HG03442 (cell line): Measurements from ENCODE around the gene NTMT1.
"Not testable (repeated sequence)": the region's sequence is repeated elsewhere in the genome, so short reads cannot be mapped to it uniquely, and the experiment has no call there.

ENCODE experiments used
- ATAC-seq: cut with Tn5 transposase; IDR thresholded peaks from one replicate; pipeline ENCODE4 v1.9.1; 2021; ENCODE audit warnings: mild to moderate bottlenecking, moderate library complexity; ENCODE audit not compliant: unreplicated experiment

The NTMT1 gene

GRCh38 chr9:129635099-129636065 is 9.4 kb downstream of the NTMT1 start:
- ATAC-seq = no peak

DNA sequence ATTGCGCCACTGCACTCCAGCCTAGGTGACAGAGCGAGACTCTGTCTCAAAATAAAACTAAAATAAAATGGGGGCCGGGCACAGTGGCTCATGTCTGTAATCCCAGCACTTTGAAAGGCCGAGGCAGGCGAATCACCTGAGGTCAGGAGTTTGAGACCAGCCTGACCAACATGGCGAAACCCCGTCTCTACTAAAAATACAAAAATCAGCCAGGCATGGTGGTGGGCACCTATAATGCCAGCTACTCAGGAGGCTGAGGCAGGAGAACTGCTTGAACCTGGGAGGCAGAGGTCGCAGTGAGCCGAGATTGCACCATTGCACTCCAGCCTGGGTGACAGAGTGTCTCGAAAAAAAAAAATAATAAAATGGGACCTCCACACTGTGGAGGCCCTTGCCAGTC is 10.4 kb downstream of the NTMT1 start:
- not testable (repeated sequence) for ATAC-seq

DNA sequence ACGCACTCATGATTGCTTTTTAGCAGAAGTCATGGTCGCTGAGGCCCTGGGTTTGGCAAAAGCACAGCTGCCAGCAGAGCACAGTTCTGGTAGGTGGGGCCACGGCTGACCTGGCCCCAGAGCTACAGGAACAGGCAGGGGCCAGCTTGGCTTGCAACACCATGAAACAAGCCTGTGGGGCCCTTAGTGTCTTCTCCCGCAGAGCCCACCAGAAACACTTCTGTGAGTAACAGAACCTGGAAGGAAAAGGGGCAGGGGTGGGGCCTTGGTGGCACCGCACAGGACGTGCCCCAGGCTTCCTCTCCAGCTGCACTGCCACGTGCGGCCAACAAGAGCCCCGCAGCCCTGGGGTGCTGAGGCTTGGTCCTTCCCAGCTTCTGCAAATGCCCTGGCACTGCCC is 11.1 kb downstream of the NTMT1 start:
- no peak for ATAC-seq

- ATAC-seq = no peak
These were observed 11.9 kb downstream of the NTMT1 start for GRCh38 chr9:129637673-129638439.

DNA sequence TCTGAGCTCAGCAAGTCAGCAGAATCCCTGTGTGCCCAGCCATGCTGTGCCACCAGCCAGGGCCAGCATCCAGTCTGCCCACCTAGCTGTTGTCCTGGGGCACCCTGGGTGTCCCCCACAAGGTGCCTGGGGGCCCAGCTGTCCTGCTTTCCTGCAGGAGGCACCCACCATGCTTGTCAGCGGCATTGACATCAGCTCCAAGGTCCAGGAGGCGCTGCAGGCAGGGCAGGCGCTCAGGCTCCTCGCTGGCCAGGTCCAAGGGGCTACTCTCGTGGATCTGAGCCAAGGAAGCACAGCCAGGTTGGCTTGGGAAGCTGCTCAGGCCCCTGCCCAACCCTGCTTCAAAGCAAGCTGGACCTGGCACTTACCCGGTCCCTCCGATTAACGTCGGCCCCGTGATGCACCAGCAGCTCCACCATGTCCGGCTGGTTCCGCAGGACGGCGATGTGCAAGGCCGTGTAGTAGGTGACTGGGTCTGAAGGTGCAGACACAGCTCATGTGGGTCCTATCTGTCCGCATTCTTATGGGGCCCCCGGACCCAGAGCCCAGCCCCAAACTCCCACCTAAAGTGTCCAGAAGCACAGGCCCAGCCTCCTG is 13.2 kb downstream of the NTMT1 start:
- ATAC-seq = no peak

DNA sequence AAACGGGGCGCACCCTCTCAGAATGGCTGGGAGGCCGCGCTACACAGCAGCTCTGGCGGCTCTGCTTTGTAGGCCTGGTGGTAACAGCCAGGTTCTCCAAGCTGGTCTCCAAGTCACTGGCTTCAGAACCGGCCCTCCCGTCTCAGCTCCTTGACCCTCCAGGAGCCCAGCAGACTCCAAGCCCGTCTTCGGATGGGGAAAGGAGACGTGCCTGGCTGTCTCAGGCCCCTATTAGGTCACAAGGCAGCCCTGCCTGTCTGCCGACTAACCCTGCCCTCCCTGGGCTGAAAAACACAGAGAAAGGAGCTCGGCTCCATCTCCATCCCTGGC is 13.8 kb downstream of the NTMT1 start:
- ATAC-seq = no peak

- ATAC-seq = no peak
These were observed 14.3 kb downstream of the NTMT1 start for GRCh38 chr9:129640086-129640870.

GRCh38 chr9:129640871-129641749 is 15.1 kb downstream of the NTMT1 start:
- no peak for ATAC-seq

- ATAC-seq = peak; percentile 89
These were observed 16.0 kb downstream of the NTMT1 start, which contains the start of gene ASB6 for GRCh38 chr9:129641750-129642585. ASB6 (minus strand) TSS chr9:129642151; CDS start chr9:129641999, 152 bp downstream.

DNA sequence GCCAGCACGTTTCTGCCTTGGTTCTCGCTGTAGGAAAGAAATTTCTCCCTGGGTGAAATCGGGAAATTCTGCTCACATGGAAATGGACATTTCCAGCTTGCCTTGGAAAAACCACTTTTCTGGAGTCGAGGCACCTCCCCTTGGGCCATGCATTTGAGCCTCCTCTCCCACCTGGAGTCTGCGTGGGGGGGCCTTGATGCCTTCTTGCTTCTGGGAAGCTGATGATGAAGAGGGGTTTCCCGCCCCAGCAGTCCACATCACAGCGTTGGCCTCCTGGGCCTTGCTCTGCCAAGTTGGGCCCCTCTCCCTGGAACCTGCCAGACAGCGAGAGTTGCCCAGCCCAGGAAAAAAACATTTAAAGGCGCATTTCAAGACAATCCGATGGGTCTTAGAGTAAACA is 17.7 kb downstream of the NTMT1 start:
- ATAC-seq = no peak

- ATAC-seq = no peak
These were observed 18.4 kb downstream of the NTMT1 start for GRCh38 chr9:129644365-129644764.

DNA sequence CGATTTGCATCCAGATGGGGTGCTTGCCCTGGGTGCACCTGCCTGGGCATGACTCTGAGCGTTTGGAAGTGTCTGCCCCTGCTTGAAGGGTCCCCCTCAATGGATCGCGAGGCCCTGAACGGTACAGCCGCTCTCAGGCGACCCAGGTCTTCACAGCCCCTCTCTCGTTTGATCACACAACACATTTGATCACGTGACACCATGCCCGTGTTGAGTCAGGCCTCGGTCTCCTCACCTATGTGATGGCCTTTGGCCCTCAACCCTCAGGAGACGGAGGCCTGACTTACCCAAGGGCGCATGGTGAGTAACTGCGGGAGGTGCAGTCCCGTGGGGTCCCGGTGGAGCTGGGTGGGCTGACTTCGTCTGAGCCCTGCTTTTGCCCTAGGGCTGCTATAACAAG is 18.9 kb downstream of the NTMT1 start:
- no peak for ATAC-seq

GRCh38 chr9:129646252-129646651 is 20.3 kb downstream of the NTMT1 start:
- ATAC-seq = no peak

- ATAC-seq = no peak
These were observed 20.7 kb downstream of the NTMT1 start for GRCh38 chr9:129646654-129647053.

- ATAC-seq = no peak
These were observed 21.7 kb downstream of the NTMT1 start for GRCh38 chr9:129647635-129648034.

GRCh38 chr9:129648092-129648763 is 22.3 kb downstream of the NTMT1 start:
- ATAC-seq = no peak

- no peak for ATAC-seq
These were observed 22.8 kb downstream of the NTMT1 start for GRCh38 chr9:129648764-129649115.
